HG03469 (cell line): ENCODE data around the gene CCDC71.
A peak's percentile ranks its signal among the peaks of the same experiment; 100 is the strongest.

ENCODE experiments used
- ATAC-seq: cut with Tn5 transposase; IDR thresholded peaks from one replicate; pipeline ENCODE4 v1.9.1; 2021; ENCODE audit warnings: mild to moderate bottlenecking, moderate library complexity, moderate number of reproducible peaks; ENCODE audit not compliant: unreplicated experiment

The CCDC71 gene

GRCh38 chr3:49165771-49166751 is at the start of gene CCDC71:
TSS of gene CCDC71 (minus strand) at chr3:49166331. CDS start at chr3:49164208, 2,123 bp downstream.
- ATAC-seq, result peak; percentile 48

- ATAC-seq, result no peak
Measured at GRCh38 chr3:49213998-49214397, 47.9 kb upstream of the CCDC71 start.

GRCh38 chr3:49213541-49213943 is 47.4 kb upstream of the CCDC71 start:
- no peak for ATAC-seq

DNA sequence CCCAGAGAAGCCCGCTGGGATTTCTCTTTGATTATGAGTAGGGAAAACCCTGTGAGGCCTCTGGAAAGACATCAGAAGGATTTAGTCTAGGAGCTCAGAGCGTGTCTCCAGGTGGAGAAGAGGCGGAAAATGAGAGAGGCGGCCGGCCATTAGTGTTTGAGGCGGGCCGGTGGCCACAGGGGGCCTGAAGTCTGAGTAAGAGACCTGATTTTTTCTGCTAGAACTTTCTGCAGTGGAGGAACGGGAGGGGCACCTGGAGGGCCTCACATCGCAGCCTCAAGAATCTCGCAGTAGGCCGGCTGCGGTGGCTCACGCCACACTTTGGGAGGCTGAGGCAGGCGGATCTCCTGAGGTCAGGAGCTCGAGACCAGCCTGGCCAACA is 33.8 kb upstream of the CCDC71 start:
- ATAC-seq, result no peak

DNA sequence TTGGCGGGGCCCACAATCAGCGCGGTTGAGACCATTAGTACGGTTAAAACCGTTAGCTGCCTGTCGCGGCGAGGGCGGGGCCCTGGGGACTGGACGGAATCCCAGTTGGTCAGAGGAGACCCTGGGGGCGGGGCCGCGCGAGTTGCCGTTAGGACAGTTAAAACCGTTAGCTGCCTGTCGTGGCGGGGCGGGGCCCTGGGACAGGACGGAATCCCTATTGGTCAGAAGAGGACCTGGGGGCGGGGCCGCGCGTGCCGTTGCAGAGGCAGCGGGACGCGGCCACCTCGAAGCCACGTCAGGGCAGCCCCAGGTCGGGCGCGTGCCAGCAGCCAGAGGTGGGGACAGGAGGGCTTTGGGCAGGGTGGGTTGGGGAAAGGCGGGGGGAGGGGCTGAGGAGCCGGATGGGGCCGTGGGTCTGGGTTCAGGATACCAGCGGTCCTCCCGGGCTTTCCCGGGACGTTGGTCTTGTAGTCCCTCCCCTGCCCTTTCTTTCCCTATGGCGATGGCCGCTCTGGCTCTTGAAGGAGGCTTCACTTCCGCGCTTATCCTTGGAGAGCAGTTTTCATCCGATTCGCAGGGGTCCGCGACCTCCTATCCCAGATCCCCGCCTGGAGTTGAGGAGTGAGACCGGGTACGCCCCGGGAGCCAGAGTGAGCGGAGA is 33.2 kb upstream of the CCDC71 start:
- ATAC-seq, result no peak

DNA sequence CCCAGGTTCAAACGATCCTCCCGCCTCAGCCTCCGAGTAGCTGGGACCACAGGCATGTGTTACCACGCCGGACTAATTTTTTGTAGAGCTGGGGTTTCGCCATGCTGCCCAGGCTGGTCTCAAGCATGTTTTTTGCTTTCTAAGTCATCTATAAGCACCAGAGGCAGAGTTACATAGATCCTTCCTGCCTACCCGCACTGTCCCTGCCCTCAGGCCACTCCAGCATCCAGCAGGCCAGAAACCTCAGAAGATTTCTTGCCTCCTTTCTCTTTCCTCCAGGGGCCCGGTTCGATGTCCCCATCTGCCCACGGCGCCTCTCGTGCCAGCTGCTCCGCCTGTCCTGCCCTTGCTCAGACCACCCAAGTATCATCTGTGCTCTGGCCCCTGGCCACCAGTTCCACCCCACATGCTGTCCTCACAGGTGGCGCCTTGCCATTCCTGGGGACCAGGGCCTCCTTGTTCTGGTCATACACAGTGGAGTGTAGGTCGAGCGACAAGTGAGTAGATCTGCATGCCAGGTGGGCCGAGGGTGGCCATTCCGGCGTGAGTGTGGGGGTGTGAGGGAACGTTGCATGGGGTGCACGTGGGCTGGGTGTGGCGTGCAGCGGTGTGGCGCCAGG is 32.6 kb upstream of the CCDC71 start:
- ATAC-seq, result no peak

- no peak for ATAC-seq
Measured at GRCh38 chr3:49198161-49198560, 32.0 kb upstream of the CCDC71 start.

DNA sequence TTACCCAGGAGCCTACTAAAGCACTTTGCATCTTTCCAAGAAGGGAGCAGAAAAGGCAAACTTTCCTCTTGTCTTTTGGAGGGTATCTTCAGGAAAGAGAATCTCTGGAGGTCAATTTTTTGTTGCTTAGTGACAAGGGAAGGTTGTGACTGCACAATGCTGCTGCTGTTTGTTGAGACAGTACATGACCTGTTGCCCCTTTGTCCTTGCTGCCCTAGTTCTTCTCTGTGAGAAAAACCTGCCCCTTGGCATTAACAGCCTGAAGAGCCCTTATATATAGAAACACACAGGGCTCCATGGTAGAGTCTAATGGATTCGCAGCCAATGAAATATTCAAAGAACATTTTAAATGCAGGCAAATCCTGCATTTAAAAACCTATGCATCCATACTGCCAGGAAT is 25.6 kb upstream of the CCDC71 start:
- ATAC-seq, result no peak

GRCh38 chr3:49183873-49184272 is 17.7 kb upstream of the CCDC71 start:
- no peak for ATAC-seq

DNA sequence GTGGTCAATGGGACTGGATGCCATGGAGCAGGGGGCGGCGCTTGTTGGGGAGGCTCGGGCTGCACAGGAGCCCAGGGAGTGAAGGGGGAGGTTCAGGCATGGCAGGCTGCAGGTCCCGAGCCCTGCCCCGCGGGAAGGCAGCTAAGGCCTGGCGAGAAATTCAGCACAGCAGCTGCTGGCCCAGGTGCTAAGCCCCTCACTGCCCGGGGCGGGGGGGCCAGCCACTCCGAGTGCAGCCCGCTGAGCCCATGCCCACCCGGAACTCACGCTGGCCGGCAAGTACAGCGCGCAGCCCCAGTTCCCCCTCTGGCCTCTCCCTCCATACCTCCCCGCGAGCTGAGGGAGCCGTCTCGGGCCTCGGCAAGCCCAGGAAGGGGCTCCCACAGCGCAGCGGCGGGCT is 16.6 kb upstream of the CCDC71 start:
- no peak for ATAC-seq

- ATAC-seq, result no peak
Measured at GRCh38 chr3:49181351-49181750, 15.2 kb upstream of the CCDC71 start.

DNA sequence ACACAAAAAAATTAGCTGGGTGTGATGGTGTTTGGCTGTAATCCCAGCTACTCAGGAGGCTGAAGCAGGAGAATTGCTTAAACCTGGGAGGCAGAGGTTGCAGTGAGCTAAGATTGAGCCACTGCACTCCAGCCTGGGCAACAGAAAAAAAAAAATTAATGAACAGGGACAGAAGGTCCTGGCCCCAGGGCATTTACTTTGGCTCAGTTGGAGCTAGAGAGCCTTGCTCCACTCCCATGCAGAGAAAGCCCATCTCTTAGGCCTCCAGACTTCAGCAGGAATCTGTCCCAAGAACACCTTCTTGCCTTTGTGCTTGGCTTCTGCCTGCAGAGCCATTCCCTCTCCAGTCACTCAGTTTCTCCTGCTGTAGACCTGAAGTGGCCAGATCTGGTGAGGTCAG is 14.0 kb upstream of the CCDC71 start:
- ATAC-seq, result no peak

DNA sequence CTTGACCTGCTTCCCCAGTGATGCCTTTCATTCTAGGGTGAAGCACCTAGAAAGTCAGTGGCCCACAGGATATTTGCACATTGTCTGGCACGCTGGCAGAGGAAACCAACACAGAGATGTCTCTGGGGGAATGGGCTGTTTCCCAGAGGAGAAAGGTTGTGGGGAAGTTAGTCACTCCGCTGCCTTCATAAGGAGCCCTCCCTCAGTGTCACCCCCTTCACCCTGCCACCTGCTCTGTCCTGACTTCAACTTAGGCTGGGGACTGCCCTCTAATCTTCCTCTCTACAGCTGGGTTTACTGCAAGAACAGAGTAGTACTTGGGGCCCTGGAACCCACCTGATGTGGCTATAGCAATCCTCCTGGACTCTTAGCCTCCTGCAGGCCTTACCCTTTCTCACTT is 10.9 kb upstream of the CCDC71 start:
- no peak for ATAC-seq

GRCh38 chr3:49175530-49175929 is 9.4 kb upstream of the CCDC71 start:
- ATAC-seq, result no peak

GRCh38 chr3:49174397-49174985 is 8.4 kb upstream of the CCDC71 start:
- no peak for ATAC-seq

DNA sequence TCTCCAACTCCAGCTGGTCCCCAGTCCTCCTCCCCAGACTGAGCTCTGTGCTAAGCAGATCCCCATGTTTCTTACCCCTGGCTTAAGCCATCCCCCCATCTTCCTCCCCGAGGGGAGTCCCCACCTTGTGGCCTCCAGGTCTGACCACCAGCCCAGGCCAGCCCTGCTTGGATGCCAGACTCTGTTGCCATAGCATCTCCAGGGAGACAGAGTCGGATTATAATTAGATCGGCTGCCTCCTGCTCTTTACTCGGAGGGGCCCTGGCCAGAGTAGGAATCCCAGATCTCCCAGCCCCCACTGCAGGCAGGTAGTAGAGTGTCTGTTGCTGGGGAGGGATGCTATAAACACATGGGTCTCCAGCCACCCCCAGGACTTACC is 7.7 kb upstream of the CCDC71 start:
- no peak for ATAC-seq

DNA sequence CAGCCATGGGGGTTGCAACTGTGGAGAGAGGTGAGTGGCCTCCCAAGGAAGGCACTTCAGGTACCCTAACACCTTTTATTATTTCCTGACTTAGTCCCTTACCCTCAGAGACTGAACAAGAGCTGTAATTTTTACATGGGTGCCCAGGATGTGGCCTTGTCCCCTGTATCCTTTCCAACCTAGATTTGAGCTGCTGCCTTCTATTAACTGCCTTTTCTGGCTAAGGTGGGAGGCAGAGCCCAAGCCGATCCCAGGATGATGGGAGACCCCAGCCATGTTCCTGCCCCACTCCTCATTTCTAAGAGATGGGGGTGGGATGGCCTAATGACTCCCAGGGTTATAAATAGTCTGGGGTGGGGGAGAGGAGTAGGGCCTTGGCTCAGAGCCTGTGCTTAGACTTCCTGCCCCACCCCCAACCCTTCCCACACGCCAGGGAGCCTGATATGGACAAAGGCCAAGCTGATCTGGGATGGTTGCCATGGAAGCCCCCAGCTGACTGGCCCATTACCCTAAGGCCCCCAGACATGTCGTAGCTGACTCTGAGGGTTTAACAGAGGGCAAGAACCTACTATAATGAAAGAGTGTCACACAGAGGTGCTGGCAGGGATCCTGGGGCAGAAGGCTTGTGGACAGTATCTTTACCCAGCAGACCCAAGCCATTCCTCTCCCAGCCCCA is 7.1 kb upstream of the CCDC71 start:
- ATAC-seq, result no peak

- ATAC-seq, result no peak
Measured at GRCh38 chr3:49172551-49173041, 6.5 kb upstream of the CCDC71 start.

GRCh38 chr3:49171775-49172500 is 5.8 kb upstream of the CCDC71 start:
- ATAC-seq, result no peak
